Heart right ventricle (tissue), 16 donors: Measurements from ENCODE around the gene FMO4. TPM values are rescaled to one million over a fixed set of nuclear protein-coding genes. Genes with fewer than 3 reads are reported as not detected.

Experiments
- ATAC-seq, 8 donors: fragments of 200-7000 bp; cut with Tn5 transposase; one replicate each; pipeline ENCODE4 v1.9.1; 2020; ENCODE audit warnings: mild to moderate bottlenecking in 8 of 8, moderate library complexity in 8 of 8, moderate number of reproducible peaks in 1 of 8
- DNase-seq, 2 donors: peaks; one replicate each; pipeline ENCODE4 v3.0.0-alpha.2; 2020
- H3K27ac ChIP-seq, 10 donors: fragments of 200-600 bp; sonication (generic) in 2 of 10; one replicate each; pipeline versions ENCODE4 v1.5.0 to v1.8.0; 2020 to 2022; ENCODE audit warnings: mild to moderate bottlenecking in 3 of 10
- H3K27me3 ChIP-seq, 7 donors: fragments of 200-600 bp; one replicate each; pipeline ENCODE4 v1.8.0; 2021 to 2022; ENCODE audit warnings: mild to moderate bottlenecking in 2 of 7
- H3K36me3 ChIP-seq, 9 donors: fragments of 200-600 bp; sonication (generic) in 1 of 9; one replicate each; pipeline versions ENCODE4 v1.5.0 to v1.8.0; 2020 to 2022; ENCODE audit warnings: mild to moderate bottlenecking in 2 of 9
- H3K4me1 ChIP-seq, 9 donors: fragments of 200-600 bp; sonication (generic) in 1 of 9; one replicate each; pipeline versions ENCODE4 v1.5.0 to v1.8.0; 2020 to 2022; ENCODE audit warnings: mild to moderate bottlenecking in 4 of 9
- H3K4me3 ChIP-seq, 10 donors: fragments of 200-600 bp; sonication (generic) in 2 of 10; one replicate each; pipeline versions ENCODE4 v1.5.0 to v1.8.0; 2020 to 2022; ENCODE audit warnings: mild to moderate bottlenecking in 7 of 10, moderate library complexity in 2 of 10
- H3K9me3 ChIP-seq, 11 donors: fragments of 200-600 bp in 10 of 11; sonication (generic) in 2 of 11; one replicate each; pipeline versions ENCODE4 v1.5.0 to v1.8.0; 2013 to 2022; ENCODE audit warnings: mild to moderate bottlenecking in 2 of 11, control low read depth in 1 of 11, moderate library complexity in 1 of 11
- WGBS, 2 donors: extraction: QIAGEN DNeasy Blood & Tissue Kit; methylation state at CpG; one replicate each; pipeline ENCODE4 v1.1.7; 2013; ENCODE audit warnings: inconsistent platforms in 1 of 2; 5-methylcytosine and 5-hydroxymethylcytosine counted together
- intact Hi-C, 10 donors: fragments of 100-400 bp; cut with DNase I; formaldehyde crosslinking; loops; one replicate each; pipeline versions ENCODE4 v1.11.1 to v1.14.2; 2022
- polyA plus RNA-seq, 2 donors: library from polyadenylated mRNA; stranded (reverse); fragments of 200-250 nt; gene quantifications; one replicate each; pipeline ENCODE4 v1.2.3, GENCODE V29; 2013
- total RNA-seq, 10 donors: library from RNA; stranded (reverse); fragmentation: NEBNext Ultra II Directional in 3 of 10; extraction: Animal tissue kit (Norgen Biotek cat#: 25700) in 3 of 10; gene quantifications; one replicate each; pipeline versions ENCODE4 v1.2.1 to v1.2.4, GENCODE V29; 2021 to 2023
- TF ChIP-seq, protein P1 (sequence below), 9 donors: fragments of 200-600 bp; sonication (generic) in 2 of 9; IDR thresholded peaks; one replicate each; pipeline versions ENCODE4 v1.5.0 to v1.8.0; 2021 to 2022; ENCODE audit warnings: antibody characterized with exemption in 9 of 9, mild to moderate bottlenecking in 5 of 9, moderate library complexity in 1 of 9
- donor health status: Arrhythmogenic right ventricular cardiomyopathy.
- donor health status: ischemic (EF 13 %, LVEDD 7.1; RV severe dilation, severe dysfunction).
- donor health status: healthy with polysubstance abuse.
- donor health status: DM: no; HTN: yes; CAD: no.
- donor health status: DM: no; HTN: no; CAD: no.
- donor health status: ischemic (EF 25% LVEDD 6.9; RV normal size, moderate dysfunction).
- donor health status: ischemic (EF 25% LVEDD 5.7; RV mildly dilated, moderate dysfunction).
- donor health status: healthy.
- donor health status: DM: yes; HTN: yes; CAD: no.
- donor health status: Ischemic cardiomyopathy.
- donor health status: ischemic (EF 35%, LVEDD 5.7; RV mildly dilated, moderate dysfunction).
- donor health status: nonischemic (EF 11% LVEDD 7.7; RV severe dilation, severe dysfunction).
- donor health status: DM: yes; HTN: yes; CAD: no.
- donor health status: PGD.
- donor health status: ischemic (EF 29% LVEDD 5.4; RV normal size, mild dysfunction).
- donor health status: nonischemic (EF 23%, LVEDD 6.1; RV moderate dilation, normal function).

FMO4 gene
- total and polyA plus RNA-seq, 12 donors = 1.7 to 8.7 (median 5.3) TPM

DNA sequence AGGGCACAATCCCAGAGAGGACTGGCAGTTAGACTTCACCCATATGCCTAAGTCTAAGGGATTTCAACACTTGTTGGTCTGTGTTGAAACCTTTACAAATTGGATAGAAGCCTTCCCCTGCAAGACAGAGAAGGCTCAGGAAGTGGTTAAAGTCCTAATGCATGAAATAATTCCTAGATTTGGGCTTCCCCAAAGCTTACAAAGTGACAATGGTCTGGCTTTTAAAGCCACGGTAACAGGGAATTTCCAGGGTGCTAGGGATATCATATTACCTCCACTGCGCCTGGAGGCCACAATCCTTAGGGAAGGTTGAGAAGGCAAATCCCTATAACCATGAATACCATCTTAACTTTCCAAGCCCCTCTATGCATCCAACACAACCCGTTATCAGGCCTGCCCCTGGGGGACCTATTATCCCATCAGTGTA lies 3.3 kb upstream of the FMO4 start:
- no peak overlapping the region for H3K4me3 ChIP-seq
- no peaks in the 10 kb centered on the region for H3K27me3 ChIP-seq
- TF ChIP-seq, protein P1, sequence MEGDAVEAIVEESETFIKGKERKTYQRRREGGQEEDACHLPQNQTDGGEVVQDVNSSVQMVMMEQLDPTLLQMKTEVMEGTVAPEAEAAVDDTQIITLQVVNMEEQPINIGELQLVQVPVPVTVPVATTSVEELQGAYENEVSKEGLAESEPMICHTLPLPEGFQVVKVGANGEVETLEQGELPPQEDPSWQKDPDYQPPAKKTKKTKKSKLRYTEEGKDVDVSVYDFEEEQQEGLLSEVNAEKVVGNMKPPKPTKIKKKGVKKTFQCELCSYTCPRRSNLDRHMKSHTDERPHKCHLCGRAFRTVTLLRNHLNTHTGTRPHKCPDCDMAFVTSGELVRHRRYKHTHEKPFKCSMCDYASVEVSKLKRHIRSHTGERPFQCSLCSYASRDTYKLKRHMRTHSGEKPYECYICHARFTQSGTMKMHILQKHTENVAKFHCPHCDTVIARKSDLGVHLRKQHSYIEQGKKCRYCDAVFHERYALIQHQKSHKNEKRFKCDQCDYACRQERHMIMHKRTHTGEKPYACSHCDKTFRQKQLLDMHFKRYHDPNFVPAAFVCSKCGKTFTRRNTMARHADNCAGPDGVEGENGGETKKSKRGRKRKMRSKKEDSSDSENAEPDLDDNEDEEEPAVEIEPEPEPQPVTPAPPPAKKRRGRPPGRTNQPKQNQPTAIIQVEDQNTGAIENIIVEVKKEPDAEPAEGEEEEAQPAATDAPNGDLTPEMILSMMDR (IDR thresholded peaks at IDR 0.05) = no peak
- DNase-seq = no peak
- ATAC-seq = no peak
- 50 to 52% methylated on average over 3 of the region's 3 CpGs for WGBS, 2 donors
- intact Hi-C loops = loop anchor here in 9 of 10 donors (5.0 to 10.0 kb wide), 8 partner anchors 53 to 346 kb away; partner anchors contain the start of genes FMO1 (in 3 of the 9) and PRRC2C (in 1 of the 9)
- peaks cover 0 to 10% (median 0%) of the 10 kb centered on the region in 11 donors for H3K9me3 ChIP-seq
- H3K27ac ChIP-seq = no peak overlapping the region
- no peaks in the 10 kb centered on the region for H3K36me3 ChIP-seq
- peaks cover 0 to 19% (median 10%) of the 10 kb centered on the region in 9 donors for H3K4me1 ChIP-seq

DNA sequence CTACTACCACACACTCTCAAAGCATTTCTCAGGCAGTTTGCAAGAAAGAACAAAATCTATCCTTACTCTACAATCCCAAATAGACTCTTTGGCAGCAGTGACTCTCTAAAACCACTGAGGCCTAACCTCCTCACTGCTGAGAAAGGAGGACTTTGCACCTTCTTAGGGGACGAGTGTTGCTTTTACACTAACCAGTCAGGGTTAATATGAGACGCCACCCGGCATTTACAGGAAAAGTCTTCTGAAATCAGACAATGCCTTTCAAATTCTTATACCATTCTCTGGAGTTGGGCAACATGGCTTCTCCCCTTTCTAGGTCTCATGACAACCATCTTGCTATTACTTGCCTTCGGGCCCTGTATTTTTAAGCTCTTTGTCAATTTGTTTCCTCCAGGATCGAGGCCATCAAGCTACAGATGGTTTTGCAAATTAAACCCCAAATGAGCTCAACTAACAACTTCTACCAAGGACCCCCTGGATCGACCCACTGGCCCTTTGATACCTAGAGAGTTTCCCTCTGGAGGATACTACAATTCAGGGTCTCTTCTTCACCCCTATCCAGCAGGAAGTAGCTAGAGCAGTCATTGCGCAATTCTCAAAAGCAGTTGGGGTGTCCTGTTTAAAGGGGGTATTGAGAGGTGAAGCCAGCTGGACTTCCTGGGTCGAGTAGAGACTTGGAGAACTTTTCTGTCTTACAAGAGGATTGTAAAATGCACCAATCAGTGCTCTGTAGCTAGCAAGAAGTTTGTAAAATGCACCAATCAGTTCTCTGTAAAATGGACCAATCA lies 2.0 kb upstream of the FMO4 start:
- intact Hi-C loops = loop anchor here (1.0 to 10.0 kb wide), 13 partner anchors 55 to 347 kb away; partner anchors contain the start of genes FMO1 (in 4 of the 10) and PRRC2C (in 1 of the 10)
- Histone ChIP-seq H3K4me1 (peaks cover 0 to 19% (median 10%) of the 10 kb centered on the region in 9 donors), H3K36me3 (peaks cover 0 to 6% (median 0%) of the 10 kb centered on the region in 9 donors), H3K4me3 (no peak overlapping the region), H3K27ac (no peak overlapping the region), H3K27me3 (no peaks in the 10 kb centered on the region), H3K9me3 (no peaks in the 10 kb centered on the region)
- ATAC-seq = no peak
- no peak for DNase-seq
- 86 to 87% methylated on average over 8 of the region's 8 CpGs for WGBS, 2 donors
- TF ChIP-seq, protein P1 (IDR thresholded peaks at IDR 0.05) = no peak

DNA sequence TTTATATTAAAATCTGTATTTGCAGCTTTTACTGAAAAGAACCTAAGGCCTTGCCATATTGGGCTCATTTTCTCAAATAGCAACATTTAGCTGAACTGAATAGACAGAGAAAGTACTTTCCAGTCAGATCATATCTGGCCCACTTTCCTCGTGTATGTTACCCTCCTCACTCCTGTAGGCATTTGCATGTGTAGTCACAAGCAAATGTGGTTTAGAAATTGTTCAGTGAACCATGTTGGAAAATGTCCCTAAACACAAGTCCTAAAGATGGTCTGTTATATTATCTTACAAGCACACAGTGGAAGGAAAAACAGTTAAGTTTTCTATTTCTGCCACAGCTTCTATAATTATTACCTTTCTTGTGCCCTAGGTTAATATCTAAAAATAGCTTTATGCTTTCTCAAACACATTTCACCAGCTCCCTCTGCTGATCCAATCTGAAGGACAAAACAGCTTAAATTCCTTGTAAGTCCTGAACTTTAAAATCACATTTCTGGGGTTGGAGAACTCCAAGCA lies 606 bp upstream of the FMO4 start:
- peak overlapping the region in 9 of 10 donors; percentile 10 to 79 (median 47) for H3K27ac ChIP-seq

DNA sequence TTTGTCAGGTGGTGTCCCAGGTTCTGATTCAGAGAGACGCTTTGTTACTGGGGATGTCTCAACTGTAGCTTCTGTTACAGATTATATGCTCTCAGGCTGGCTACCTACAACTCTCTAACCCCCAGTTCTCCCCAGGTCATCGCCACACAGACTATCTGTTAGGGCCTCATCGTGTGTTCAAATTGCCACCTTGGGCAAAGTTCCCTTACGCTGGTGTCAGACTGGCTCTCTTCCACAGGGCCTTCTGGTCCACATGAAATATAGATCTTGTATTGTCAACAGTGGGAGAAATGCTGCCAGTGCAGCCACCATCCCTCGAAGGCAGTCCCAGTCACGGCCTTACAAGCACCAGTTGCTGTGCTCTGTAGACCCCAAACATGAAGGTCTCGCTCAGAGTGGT lies 15.3 kb downstream of the FMO4 start:
- Histone ChIP-seq H3K27me3 (no peaks in the 10 kb centered on the region), H3K27ac (no peak overlapping the region), H3K36me3 (peaks cover 0 to 23% (median 0%) of the 10 kb centered on the region in 9 donors), H3K4me3 (no peak overlapping the region), H3K4me1 (no peaks in the 10 kb centered on the region), H3K9me3 (no peaks in the 10 kb centered on the region)
- intact Hi-C loops = no loop called here
- ATAC-seq (no peak), DNase-seq (no peak)
- 94 to 96% methylated on average over 7 of the region's 7 CpGs for WGBS, 2 donors
- TF ChIP-seq, protein P1 (IDR thresholded peaks at IDR 0.05) = no peak

More for the DNA sequence above, 606 bp upstream of the FMO4 start:
- WGBS, 2 donors = 6 to 13% methylated on average over 1 of the region's 1 CpG
- H3K4me3 ChIP-seq = peak overlapping the region in 1 of 10 donors; percentile 55
- TF ChIP-seq, protein P1 (IDR thresholded peaks at IDR 0.05) = no peak
- H3K9me3 ChIP-seq = peaks cover 0 to 2% (median 0%) of the 10 kb centered on the region in 11 donors
- peaks cover 0 to 19% (median 10%) of the 10 kb centered on the region in 9 donors for H3K4me1 ChIP-seq
- no peaks in the 10 kb centered on the region for H3K27me3 ChIP-seq
- peaks cover 0 to 18% (median 4%) of the 10 kb centered on the region in 9 donors for H3K36me3 ChIP-seq
- no peak for DNase-seq
- intact Hi-C loops = loop anchor here (1.0 to 10.0 kb wide), 13 partner anchors 56 to 349 kb away; partner anchors contain the start of genes FMO1 (in 4 of the 10) and PRRC2C (in 1 of the 10)
- no peak for ATAC-seq
